Measurements from ENCODE around the gene SUPT3H.

DNA sequence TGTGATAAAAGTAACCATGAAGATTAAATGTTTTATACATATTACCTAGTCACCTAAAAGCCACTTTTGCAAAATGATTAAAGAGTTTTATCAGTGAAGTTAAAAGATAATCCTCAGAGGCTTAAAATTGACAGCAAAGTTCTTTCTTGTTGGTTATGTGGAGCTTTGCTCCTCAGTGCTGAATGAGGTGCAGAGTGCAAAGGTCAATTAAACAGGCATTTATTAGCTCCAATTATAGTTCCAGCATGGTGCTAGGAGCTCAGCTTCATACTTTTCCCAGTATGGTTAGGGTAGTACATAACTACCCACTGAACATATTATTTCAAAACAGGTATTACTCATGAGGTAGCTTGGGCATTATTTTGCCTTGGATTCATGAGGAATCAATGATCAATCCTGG, 463.6 kb downstream of the SUPT3H start:
- no peak for TF ChIP-seq BRCA1 (IDR thresholded peaks at IDR 0.05; ENCODE audit: low read depth, low read length)
- TF ChIP-seq NRF1 (IDR thresholded peaks at IDR 0.05; ENCODE audit: low read depth, low read length) = no peak
- no peak for TF ChIP-seq SUZ12 (IDR thresholded peaks at IDR 0.05; ENCODE audit: low read length)
- TF ChIP-seq ZNF274 (IDR thresholded peaks at IDR 0.05; ENCODE audit: borderline replicate concordance, extremely low read depth, low read length) = no peak
- TF ChIP-seq, protein P1, sequence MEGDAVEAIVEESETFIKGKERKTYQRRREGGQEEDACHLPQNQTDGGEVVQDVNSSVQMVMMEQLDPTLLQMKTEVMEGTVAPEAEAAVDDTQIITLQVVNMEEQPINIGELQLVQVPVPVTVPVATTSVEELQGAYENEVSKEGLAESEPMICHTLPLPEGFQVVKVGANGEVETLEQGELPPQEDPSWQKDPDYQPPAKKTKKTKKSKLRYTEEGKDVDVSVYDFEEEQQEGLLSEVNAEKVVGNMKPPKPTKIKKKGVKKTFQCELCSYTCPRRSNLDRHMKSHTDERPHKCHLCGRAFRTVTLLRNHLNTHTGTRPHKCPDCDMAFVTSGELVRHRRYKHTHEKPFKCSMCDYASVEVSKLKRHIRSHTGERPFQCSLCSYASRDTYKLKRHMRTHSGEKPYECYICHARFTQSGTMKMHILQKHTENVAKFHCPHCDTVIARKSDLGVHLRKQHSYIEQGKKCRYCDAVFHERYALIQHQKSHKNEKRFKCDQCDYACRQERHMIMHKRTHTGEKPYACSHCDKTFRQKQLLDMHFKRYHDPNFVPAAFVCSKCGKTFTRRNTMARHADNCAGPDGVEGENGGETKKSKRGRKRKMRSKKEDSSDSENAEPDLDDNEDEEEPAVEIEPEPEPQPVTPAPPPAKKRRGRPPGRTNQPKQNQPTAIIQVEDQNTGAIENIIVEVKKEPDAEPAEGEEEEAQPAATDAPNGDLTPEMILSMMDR (IDR thresholded peaks at IDR 0.05; ENCODE audit: control extremely low read depth in 1 of 3, insufficient read depth in 1 of 3, low read depth in 1 of 3, low read length in 3 of 3) = no peak
- TF ChIP-seq NANOG (IDR thresholded peaks at IDR 0.05; ENCODE audit: insufficient read depth, low read depth, low read length, poor library complexity, severe bottlenecking) = no peak
- no peak for TF ChIP-seq POLR2AphosphoS5 (IDR thresholded peaks at IDR 0.05; ENCODE audit: low read depth, low read length)
- TF ChIP-seq, protein P2, sequence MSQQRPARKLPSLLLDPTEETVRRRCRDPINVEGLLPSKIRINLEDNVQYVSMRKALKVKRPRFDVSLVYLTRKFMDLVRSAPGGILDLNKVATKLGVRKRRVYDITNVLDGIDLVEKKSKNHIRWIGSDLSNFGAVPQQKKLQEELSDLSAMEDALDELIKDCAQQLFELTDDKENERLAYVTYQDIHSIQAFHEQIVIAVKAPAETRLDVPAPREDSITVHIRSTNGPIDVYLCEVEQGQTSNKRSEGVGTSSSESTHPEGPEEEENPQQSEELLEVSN (IDR thresholded peaks at IDR 0.05) = no peak
